PC-3 (cell line): Measurements from ENCODE around the gene DAPP1. TPM values are rescaled to one million over a fixed set of nuclear protein-coding genes. Genes with fewer than 3 reads are reported as not detected.

Source experiments
- ATAC-seq: fragments of 200-7000 bp; cut with Tn5 transposase; 2 replicates; pipeline ENCODE4 v1.9.1; 2020; ENCODE audit warnings: mild to moderate bottlenecking, moderate library complexity
- BruUV-seq: library from RNA; stranded (reverse); fragments of 400-500 nt; replicated peaks from 2 replicates; lab custom pipeline; 2021; lab: Mats Ljungman, UMichigan
- CTCF ChIA-PET: fragments of 300-600 bp; sonication (Branson Sonifier 250); formaldehyde crosslinking; loops from one replicate; lab custom pipeline; 2022; ENCODE audit warnings: antibody characterized with exemption; lab: Charles Lee
- POLR2A ChIA-PET: fragments of 300-600 bp; sonication (Branson Sonifier 250); formaldehyde crosslinking; loops from one replicate; lab custom pipeline; 2022; ENCODE audit warnings: antibody characterized with exemption; ENCODE audit not compliant: unreplicated experiment; lab: Charles Lee
- DNase-seq: peaks from one replicate; pipeline ENCODE4 v3.0.0-alpha.2; 2015
- H2AFZ ChIP-seq: fragments of 300-600 bp; sonication (generic); 2 replicates; pipeline ENCODE4 v1.6.0; 2016; ENCODE audit warnings: antibody characterized with exemption, low read length
- H3F3A ChIP-seq: fragments of 300-600 bp; sonication (generic); one replicate; pipeline ENCODE4 v1.6.0; 2017; ENCODE audit warnings: antibody characterized with exemption, low read length, control low read depth, mild to moderate bottlenecking; ENCODE audit not compliant: unreplicated experiment
- H3K27ac ChIP-seq: fragments of 300-600 bp; sonication (generic); 2 replicates; pipeline ENCODE4 v1.5.1; 2016; ENCODE audit warnings: mild to moderate bottlenecking, low read length
- H3K27me3 ChIP-seq: fragments of 300-600 bp; sonication (generic); 2 replicates; pipeline ENCODE4 v1.6.1; 2016; ENCODE audit warnings: low read length, mixed read lengths
- H3K36me3 ChIP-seq: fragments of 300-600 bp; sonication (generic); 2 replicates; pipeline ENCODE4 v1.6.1; 2016; ENCODE audit warnings: low read depth, mixed run types, low read length, mixed read lengths
- H3K4me1 ChIP-seq: fragments of 300-600 bp; sonication (generic); 2 replicates; pipeline ENCODE4 v1.5.1; 2016; ENCODE audit warnings: low read length; ENCODE audit not compliant: insufficient read depth
- H3K4me2 ChIP-seq: fragments of 300-600 bp; sonication (generic); 2 replicates; pipeline ENCODE4 v1.6.0; 2016; ENCODE audit warnings: low read length
- H3K4me3 ChIP-seq: fragments of 300-600 bp; sonication (generic); 2 replicates; pipeline ENCODE4 v1.5.1; 2016; ENCODE audit warnings: mild to moderate bottlenecking, low read length, mixed read lengths
- H3K79me2 ChIP-seq: fragments of 300-600 bp; sonication (generic); 2 replicates; pipeline ENCODE4 v1.6.1; 2017; ENCODE audit warnings: low read length, mixed read lengths
- H3K9ac ChIP-seq: fragments of 300-600 bp; sonication (generic); 2 replicates; pipeline ENCODE4 v1.6.0; 2016; ENCODE audit warnings: mild to moderate bottlenecking, low read length
- H3K9me2 ChIP-seq: fragments of 300-600 bp; sonication (generic); replicated peaks from 2 replicates; pipeline ENCODE4 v1.6.1; 2016; ENCODE audit warnings: mixed run types, low read length, mixed read lengths
- H3K9me3 ChIP-seq: fragments of 300-600 bp; sonication (generic); 2 replicates; pipeline ENCODE4 v1.6.1; 2016; ENCODE audit warnings: low read length, mixed read lengths
- H4K20me1 ChIP-seq: fragments of 300-600 bp; sonication (generic); 2 replicates; pipeline ENCODE4 v1.6.1; 2016; ENCODE audit warnings: low read length, mixed read lengths
- CTCF ChIP-seq: fragments of 300-600 bp; sonication (generic); conservative IDR thresholded peaks from 2 replicates; pipeline ENCODE4 v1.5.1; 2017; ENCODE audit warnings: antibody characterized with exemption, low read depth, mild to moderate bottlenecking, low read length
- EZH2 ChIP-seq: fragments of 300-600 bp; sonication (generic); IDR thresholded peaks from one replicate; pipeline ENCODE4 v1.6.1; 2017; ENCODE audit warnings: antibody characterized with exemption, mild to moderate bottlenecking, low read length; ENCODE audit not compliant: unreplicated experiment
- EZH2phosphoT487 ChIP-seq: fragments of 300-600 bp; sonication (generic); IDR thresholded peaks from 2 replicates; pipeline ENCODE4 v1.6.1; 2018; ENCODE audit warnings: mild to moderate bottlenecking, antibody characterized with exemption, low read length, borderline replicate concordance
- intact Hi-C: fragments of 100-400 bp; cut with micrococcal nuclease; formaldehyde crosslinking; loops from 2 replicates; pipeline ENCODE4 v1.9.0; 2023
- total RNA-seq: library from RNA; depleted of rRNA; stranded (reverse); fragments of >200 nt; gene quantifications from 2 replicates; pipeline ENCODE4 v1.2.3, GENCODE V29; 2014

DAPP1 gene
- total RNA-seq, 1 experiment from 2014 or later = 11.6 TPM

- no peak for TF ChIP-seq EZH2phosphoT487
- no peak for TF ChIP-seq CTCF
- no peak for TF ChIP-seq EZH2
- DNase-seq (no peak), ATAC-seq (no peak)
- BruUV-seq = no TSS peak
- H2AFZ ChIP-seq = no peak overlapping the region
- ChIA-PET POLR2A (no interaction called here), CTCF (no interaction called here)
- no peaks in the 10 kb centered on the region for H3K36me3 ChIP-seq
- no peaks in the 10 kb centered on the region for H3F3A ChIP-seq
- H4K20me1 ChIP-seq = no peaks in the 10 kb centered on the region
- 0 out of 2 replicates have a peak, but pooled peaks cover 3% of the 10 kb centered on the region for H3K79me2 ChIP-seq
- H3K4me3 ChIP-seq = no peak overlapping the region
- no peak overlapping the region for H3K27ac ChIP-seq
- intact Hi-C loops = no loop called here
- no peaks in the 10 kb centered on the region for H3K27me3 ChIP-seq
- H3K4me1 ChIP-seq = 0 out of 2 replicates have a peak, but pooled peaks cover 4% of the 10 kb centered on the region
- H3K9ac ChIP-seq = no peak overlapping the region
- H3K9me2 ChIP-seq = no peaks in the 10 kb centered on the region
- no peak overlapping the region for H3K4me2 ChIP-seq
- no peaks in the 10 kb centered on the region for H3K9me3 ChIP-seq
Measured at GRCh38 chr4:99832321-99832720, 15.7 kb downstream of the DAPP1 start.

- Histone ChIP-seq H3K4me2 (no peak overlapping the region), H3K79me2 (0 out of 2 replicates have a peak, but pooled peaks cover 3% of the 10 kb centered on the region), H4K20me1 (no peaks in the 10 kb centered on the region), H3K9me3 (no peaks in the 10 kb centered on the region), H3K9ac (no peak overlapping the region), H3F3A (no peaks in the 10 kb centered on the region), H3K4me1 (0 out of 2 replicates have a peak, but pooled peaks cover 4% of the 10 kb centered on the region), H3K36me3 (no peaks in the 10 kb centered on the region), H3K27ac (no peak overlapping the region), H3K9me2 (no peaks in the 10 kb centered on the region), H2AFZ (no peak overlapping the region), H3K27me3 (no peaks in the 10 kb centered on the region), H3K4me3 (no peak overlapping the region)
- TF ChIP-seq CTCF (no peak), EZH2 (no peak), EZH2phosphoT487 (no peak)
- intact Hi-C loops = no loop called here
- CTCF ChIA-PET = no interaction called here
- ATAC-seq (no peak), DNase-seq (no peak)
- POLR2A ChIA-PET = no interaction called here
- BruUV-seq = no TSS peak
Measured at GRCh38 chr4:99832758-99833157, 16.1 kb downstream of the DAPP1 start.

GRCh38 chr4:99833756-99834155 is 17.1 kb downstream of the DAPP1 start:
- no TSS peak for BruUV-seq
- CTCF ChIA-PET = no interaction called here
- Histone ChIP-seq H3K9ac (no peak overlapping the region), H3K4me3 (no peak overlapping the region), H3K27ac (no peak overlapping the region), H3K79me2 (no peaks in the 10 kb centered on the region), H3K4me2 (no peak overlapping the region), H2AFZ (no peak overlapping the region), H3K27me3 (no peaks in the 10 kb centered on the region), H3K9me2 (no peaks in the 10 kb centered on the region), H4K20me1 (no peaks in the 10 kb centered on the region), H3F3A (no peaks in the 10 kb centered on the region), H3K9me3 (no peaks in the 10 kb centered on the region), H3K4me1 (0 out of 2 replicates have a peak, but pooled peaks cover under 1% of the 10 kb centered on the region), H3K36me3 (no peaks in the 10 kb centered on the region)
- ATAC-seq = no peak
- POLR2A ChIA-PET = no interaction called here
- TF ChIP-seq EZH2 (no peak), CTCF (no peak), EZH2phosphoT487 (no peak)
- no peak for DNase-seq
- intact Hi-C loops = no loop called here
